Esophagus (tissue), 2 donors: ENCODE measurements around the gene SVOP. TPM values are rescaled to one million over a fixed set of nuclear protein-coding genes. Genes with fewer than 3 reads are reported as not detected.
"Not testable (repeated sequence)": the region's sequence is repeated elsewhere in the genome, so short reads cannot be mapped to it uniquely, and the experiment has no call there.

Experiments
- H3K27ac ChIP-seq, 2 donors: one replicate each; pipeline ENCODE4 v1.5.1; 2013; ENCODE audit warnings: low read depth in 2 of 2, mild to moderate bottlenecking in 2 of 2, inconsistent platforms in 1 of 2, low read length in 1 of 2, moderate library complexity in 1 of 2
- H3K27me3 ChIP-seq, 2 donors: one replicate each; pipeline ENCODE4 v1.6.1; 2013; ENCODE audit warnings: low read length in 2 of 2, control low read depth in 1 of 2, mild to moderate bottlenecking in 1 of 2; ENCODE audit not compliant: insufficient read depth in 2 of 2, control insufficient read depth in 1 of 2
- H3K36me3 ChIP-seq, 2 donors: one replicate each; pipeline ENCODE4 v1.6.1; 2013; ENCODE audit warnings: low read length in 1 of 2; ENCODE audit not compliant: control insufficient read depth in 2 of 2, insufficient read depth in 2 of 2
- H3K4me1 ChIP-seq, 2 donors: one replicate each; pipeline ENCODE4 v1.6.1; 2013; ENCODE audit warnings: low read length in 1 of 2; ENCODE audit not compliant: control insufficient read depth in 2 of 2, insufficient read depth in 2 of 2
- H3K4me3 ChIP-seq, 2 donors: one replicate each; pipeline ENCODE4 v1.5.1; 2013; ENCODE audit warnings: low read length in 2 of 2, mild to moderate bottlenecking in 2 of 2, low read depth in 1 of 2, moderate library complexity in 1 of 2
- H3K9me3 ChIP-seq, 2 donors: one replicate each; pipeline ENCODE4 v1.6.1; 2013; ENCODE audit warnings: mild to moderate bottlenecking in 2 of 2, low read depth in 1 of 2, low read length in 1 of 2, moderate library complexity in 1 of 2; ENCODE audit not compliant: control insufficient read depth in 2 of 2, insufficient read depth in 1 of 2
- WGBS, 2 donors: extraction: QIAGEN DNeasy Blood & Tissue Kit; methylation state at CpG; one replicate each; pipeline ENCODE4 v1.1.7; 2013; 5-methylcytosine and 5-hydroxymethylcytosine counted together
- polyA plus RNA-seq, 2 donors: library from polyadenylated mRNA; stranded (reverse); fragments of 200-250 nt; gene quantifications; one replicate each; pipeline ENCODE4 v1.2.3, GENCODE V29; 2013
- donor health status: healthy with polysubstance abuse.
- donor health status: Bipolar disorder and iron deficiency.

Gene SVOP
- polyA plus RNA-seq, 2 donors = not detected

GRCh38 chr12:108862588-108862959 lies 158.3 kb downstream of the SVOP start:
- no peak overlapping the region for H3K27ac ChIP-seq

GRCh38 chr12:108861878-108862587 lies 158.8 kb downstream of the SVOP start:
- Histone ChIP-seq H3K4me3 (no peak overlapping the region), H3K27ac (no peak overlapping the region), H3K9me3 (no peaks in the 10 kb centered on the region), H3K4me1 (peaks cover 0 to 3% of the 10 kb centered on the region in 2 donors), H3K27me3 (no peaks in the 10 kb centered on the region), H3K36me3 (no peaks in the 10 kb centered on the region)
- WGBS, 2 donors = 69 to 71% methylated on average over 6 of the region's 6 CpGs

More at GRCh38 chr12:108862588-108862959, 158.3 kb downstream of the SVOP start:
- Histone ChIP-seq H3K9me3 (no peaks in the 10 kb centered on the region), H3K4me3 (no peak overlapping the region), H3K36me3 (no peaks in the 10 kb centered on the region), H3K27me3 (no peaks in the 10 kb centered on the region), H3K4me1 (peaks cover 0 to 3% of the 10 kb centered on the region in 2 donors)
- 90 to 96% methylated on average over 3 of the region's 3 CpGs for WGBS, 2 donors

GRCh38 chr12:108860443-108860842 lies 160.4 kb downstream of the SVOP start:
- Histone ChIP-seq H3K36me3 (no peaks in the 10 kb centered on the region), H3K27ac (peak overlapping the region in 1 of 2 donors; percentile 16), H3K4me1 (peaks cover 0 to 9% of the 10 kb centered on the region in 2 donors), H3K9me3 (no peaks in the 10 kb centered on the region), H3K27me3 (no peaks in the 10 kb centered on the region), H3K4me3 (no peak overlapping the region)
- 78 to 79% methylated on average over 6 of the region's 6 CpGs for WGBS, 2 donors

- Histone ChIP-seq H3K4me1 (peaks cover 0 to 10% of the 10 kb centered on the region in 2 donors), H3K9me3 (no peaks in the 10 kb centered on the region)
- 80 to 86% methylated on average over 1 of the region's 1 CpG for WGBS, 2 donors
These were observed 161.0 kb downstream of the SVOP start for GRCh38 chr12:108859923-108860291.

GRCh38 chr12:108859141-108859922 lies 161.5 kb downstream of the SVOP start:
- not testable (repeated sequence) for H3K9me3 ChIP-seq, H3K36me3 ChIP-seq, H3K27me3 ChIP-seq, H3K4me3 ChIP-seq, H3K27ac ChIP-seq
- H3K4me1 ChIP-seq = peaks cover 0 to 13% of the 10 kb centered on the region in 2 donors
- WGBS, 2 donors = 52 to 64% methylated on average over 5 to 6 of the region's 6 CpGs

More at GRCh38 chr12:108859923-108860291, 161.0 kb downstream of the SVOP start:
- no peaks in the 10 kb centered on the region for H3K27me3 ChIP-seq
- H3K27ac ChIP-seq = no peak overlapping the region
- H3K4me3 ChIP-seq = no peak overlapping the region
- no peaks in the 10 kb centered on the region for H3K36me3 ChIP-seq

- 19% methylated on average over 18 of the region's 18 CpGs for WGBS, 2 donors
- H3K4me1 ChIP-seq = peaks cover 0 to 15% of the 10 kb centered on the region in 2 donors
- no peaks in the 10 kb centered on the region for H3K36me3 ChIP-seq
- H3K27ac ChIP-seq = peak overlapping the region in 1 of 2 donors; percentile 38
- no peaks in the 10 kb centered on the region for H3K9me3 ChIP-seq
- H3K27me3 ChIP-seq = no peaks in the 10 kb centered on the region
- peak overlapping the region in 1 of 2 donors; percentile 75 for H3K4me3 ChIP-seq
These were observed 162.4 kb downstream of the SVOP start for GRCh38 chr12:108858311-108859074.

Other genes starting within 250 kb of the SVOP start
- 1 to 10 TPM; 3.1 to 4.7 TPM for gene SSH1, start 163.5 kb downstream of the SVOP start, polyA plus RNA-seq
- gene DAO, start 141.0 kb downstream of the SVOP start, polyA plus RNA-seq = not detected
- gene USP30, start 31.5 kb upstream of the SVOP start, polyA plus RNA-seq = 1 to 10 TPM; 3.8 to 4.3 TPM
- 10 to 100 TPM; 20.1 to 28.5 TPM for gene ALKBH2, start 72.4 kb upstream of the SVOP start, polyA plus RNA-seq
- gene UNG, start 76.5 kb upstream of the SVOP start, polyA plus RNA-seq = 10 to 100 TPM; 22.9 to 27.5 TPM
- 10 to 100 TPM in 1 of 2 donors, 1 to 10 TPM in 1; 8.6 to 18.2 TPM for gene ACACB, start 95.5 kb upstream of the SVOP start, polyA plus RNA-seq